ENCODE data around the gene ALX4. TPM values are rescaled to one million over a fixed set of nuclear protein-coding genes. Genes with fewer than 3 reads are reported as not detected.

ALX4 gene
- total RNA-seq, 4 donors from 2014 or later = not detected

DNA sequence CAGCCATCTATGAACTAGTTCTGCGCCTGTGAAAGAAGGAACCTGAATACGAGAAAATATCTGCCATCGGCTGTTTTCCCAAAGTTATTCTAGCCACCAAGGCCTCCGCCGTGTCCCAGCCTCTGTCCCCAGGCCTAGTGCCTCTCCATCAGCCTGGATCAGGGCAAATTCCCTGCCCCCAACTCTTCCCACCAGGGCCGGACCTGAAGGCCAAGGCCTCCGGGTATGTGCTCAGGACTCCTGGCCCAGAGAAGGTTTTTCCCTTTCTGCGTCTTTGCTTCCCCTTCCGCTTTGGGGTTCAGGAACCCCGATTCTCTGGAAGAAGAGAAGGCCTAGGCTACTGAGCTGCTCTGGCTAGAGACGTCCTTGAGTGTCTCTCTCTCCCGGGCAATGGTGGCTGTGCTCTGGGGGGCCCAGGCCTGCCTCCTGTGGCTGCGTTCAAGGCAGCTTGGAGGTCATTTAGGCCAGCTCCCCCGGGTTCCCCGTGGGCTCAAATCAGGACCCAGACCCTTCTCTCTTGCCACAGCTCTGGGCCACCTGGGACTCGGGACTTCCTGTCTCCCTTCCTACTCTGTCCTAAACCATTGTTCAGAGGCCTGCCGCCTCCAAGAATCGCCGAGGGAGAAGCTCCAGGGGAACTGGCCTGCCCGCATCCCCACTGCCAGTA, 1.6 kb downstream of the ALX4 start:
- DNase-seq = no peak
- 72% methylated on average over 20 of the region's 20 CpGs; no CpG with 5 or more reads in 1 of the 2 donors for WGBS, 2 donors (ENCODE audit: low coverage in 1 of 2)
- TF ChIP-seq POLR2A (IDR thresholded peaks at IDR 0.05) (no peak), POLR2AphosphoS5 (IDR thresholded peaks at IDR 0.05) (no peak), EP300 (IDR thresholded peaks at IDR 0.05; ENCODE audit: low read depth) (no peak)
- TF ChIP-seq, protein P1, sequence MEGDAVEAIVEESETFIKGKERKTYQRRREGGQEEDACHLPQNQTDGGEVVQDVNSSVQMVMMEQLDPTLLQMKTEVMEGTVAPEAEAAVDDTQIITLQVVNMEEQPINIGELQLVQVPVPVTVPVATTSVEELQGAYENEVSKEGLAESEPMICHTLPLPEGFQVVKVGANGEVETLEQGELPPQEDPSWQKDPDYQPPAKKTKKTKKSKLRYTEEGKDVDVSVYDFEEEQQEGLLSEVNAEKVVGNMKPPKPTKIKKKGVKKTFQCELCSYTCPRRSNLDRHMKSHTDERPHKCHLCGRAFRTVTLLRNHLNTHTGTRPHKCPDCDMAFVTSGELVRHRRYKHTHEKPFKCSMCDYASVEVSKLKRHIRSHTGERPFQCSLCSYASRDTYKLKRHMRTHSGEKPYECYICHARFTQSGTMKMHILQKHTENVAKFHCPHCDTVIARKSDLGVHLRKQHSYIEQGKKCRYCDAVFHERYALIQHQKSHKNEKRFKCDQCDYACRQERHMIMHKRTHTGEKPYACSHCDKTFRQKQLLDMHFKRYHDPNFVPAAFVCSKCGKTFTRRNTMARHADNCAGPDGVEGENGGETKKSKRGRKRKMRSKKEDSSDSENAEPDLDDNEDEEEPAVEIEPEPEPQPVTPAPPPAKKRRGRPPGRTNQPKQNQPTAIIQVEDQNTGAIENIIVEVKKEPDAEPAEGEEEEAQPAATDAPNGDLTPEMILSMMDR (IDR thresholded peaks at IDR 0.05) = no peak
- no peak overlapping the region for H3K27ac ChIP-seq
- H3K36me3 ChIP-seq = no peaks in the 10 kb centered on the region
- intact Hi-C loops (cut with DNase I; ENCODE audit: low total_unique reads) (no loop called here), in situ Hi-C loops (cut with MboI; ENCODE audit: low pct_ligation_motif_present in 1 of 4, low pct_unique_long_range_greater_than_20kb in 1 of 4, low sequenced_read_pairs in 3 of 4) (loop anchor here in 1 of 4 donors (25.0 kb wide), 1 partner anchor 579 kb away; no protein-coding TSS in a partner anchor)
- H3K4me3 ChIP-seq = no peak overlapping the region
- peaks cover 100% of the 10 kb centered on the region for H3K27me3 ChIP-seq
- H3K4me1 ChIP-seq = peaks cover 9 to 43% (median 36%) of the 10 kb centered on the region in 4 donors
- H3K9me3 ChIP-seq = no peaks in the 10 kb centered on the region

DNA sequence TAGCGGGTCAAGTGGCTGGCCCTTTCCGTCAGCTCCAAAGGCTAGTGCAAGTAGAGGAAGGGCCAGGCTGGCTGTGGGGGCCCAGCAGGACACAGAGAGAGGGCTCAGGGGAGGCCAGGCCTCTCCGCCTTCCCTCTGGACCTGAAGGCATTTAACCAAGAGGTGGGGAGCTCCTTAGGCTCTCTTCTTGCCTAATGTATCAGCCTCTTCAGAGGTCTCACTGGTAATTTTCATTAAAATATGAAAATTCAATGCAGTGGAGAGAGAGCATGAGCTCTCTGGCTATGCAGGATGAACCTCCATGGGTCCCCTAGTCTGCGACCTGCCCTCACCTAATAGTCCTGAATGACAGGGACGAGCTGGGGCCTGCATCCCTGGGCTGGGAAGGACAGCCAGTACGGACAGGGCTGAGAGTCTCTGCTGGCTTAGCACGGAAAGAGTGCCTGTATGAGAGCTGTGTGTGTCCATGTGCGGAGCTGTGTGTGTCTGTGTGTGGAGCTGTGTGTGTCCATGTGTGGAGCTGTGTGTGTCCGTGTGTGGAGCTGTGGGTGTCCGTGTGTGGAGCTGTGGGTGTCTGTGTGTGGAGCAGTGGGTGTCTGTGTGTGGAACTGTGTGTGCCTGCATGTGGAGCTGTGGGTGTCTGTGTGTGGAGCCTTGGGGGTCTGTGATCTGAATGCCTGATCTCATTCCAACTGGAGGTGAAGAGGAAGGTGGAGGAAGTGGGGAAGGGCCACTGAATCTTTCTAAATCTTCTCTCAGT, 2.4 kb downstream of the ALX4 start:
- TF ChIP-seq POLR2AphosphoS5 (IDR thresholded peaks at IDR 0.05) = no peak
- TF ChIP-seq, protein P1 (IDR thresholded peaks at IDR 0.05) = no peak
- no peak for TF ChIP-seq POLR2A (IDR thresholded peaks at IDR 0.05)
- no peak for TF ChIP-seq EP300 (IDR thresholded peaks at IDR 0.05; ENCODE audit: low read depth)
- 86% methylated on average over 5 to 10 of the region's 10 CpGs for WGBS, 2 donors (ENCODE audit: low coverage in 1 of 2)
- Histone ChIP-seq H3K9me3 (no peaks in the 10 kb centered on the region), H3K4me1 (peaks cover 9 to 43% (median 36%) of the 10 kb centered on the region in 4 donors), H3K36me3 (no peaks in the 10 kb centered on the region), H3K27ac (no peak overlapping the region), H3K27me3 (peaks cover 100% of the 10 kb centered on the region), H3K4me3 (no peak overlapping the region)
- DNase-seq = no peak
- in situ Hi-C loops (cut with MboI; ENCODE audit: low pct_ligation_motif_present in 1 of 4, low pct_unique_long_range_greater_than_20kb in 1 of 4, low sequenced_read_pairs in 3 of 4) = loop anchor here in 1 of 4 donors (25.0 kb wide), 1 partner anchor 580 kb away; no protein-coding TSS in a partner anchor
- intact Hi-C loops (cut with DNase I; ENCODE audit: low total_unique reads) = no loop called here

DNA sequence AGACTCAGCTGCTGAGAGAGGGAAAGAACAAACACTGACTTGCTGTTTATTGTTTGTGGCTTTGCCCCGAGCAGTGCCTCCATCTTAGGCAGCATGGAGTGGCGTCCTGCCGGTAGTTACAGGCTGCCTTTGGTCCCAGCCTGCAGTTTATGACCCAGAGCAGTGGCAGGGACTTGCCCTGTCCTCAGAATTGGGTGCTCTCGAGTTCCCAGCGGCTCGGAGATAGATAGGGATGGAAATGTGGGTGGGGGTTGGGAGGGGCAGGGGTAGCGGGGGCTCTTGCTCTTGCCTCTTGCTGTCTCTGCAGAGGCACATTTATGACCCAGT, 3.1 kb downstream of the ALX4 start:
- Histone ChIP-seq H3K27me3 (peaks cover 100% of the 10 kb centered on the region), H3K36me3 (no peaks in the 10 kb centered on the region), H3K4me1 (peaks cover 9 to 43% (median 36%) of the 10 kb centered on the region in 4 donors), H3K9me3 (no peaks in the 10 kb centered on the region), H3K4me3 (no peak overlapping the region), H3K27ac (no peak overlapping the region)
- in situ Hi-C loops (cut with MboI; ENCODE audit: low pct_ligation_motif_present in 1 of 4, low pct_unique_long_range_greater_than_20kb in 1 of 4, low sequenced_read_pairs in 3 of 4) (loop anchor here in 1 of 4 donors (25.0 kb wide), 1 partner anchor 580 kb away; no protein-coding TSS in a partner anchor), intact Hi-C loops (cut with DNase I; ENCODE audit: low total_unique reads) (no loop called here)
- DNase-seq = no peak
- TF ChIP-seq POLR2A (IDR thresholded peaks at IDR 0.05) = no peak
- TF ChIP-seq POLR2AphosphoS5 (IDR thresholded peaks at IDR 0.05) = no peak
- TF ChIP-seq, protein P1 (IDR thresholded peaks at IDR 0.05) = no peak
- TF ChIP-seq EP300 (IDR thresholded peaks at IDR 0.05; ENCODE audit: low read depth) = no peak
- 52% methylated on average over 7 of the region's 7 CpGs; no CpG with 5 or more reads in 1 of the 2 donors for WGBS, 2 donors (ENCODE audit: low coverage in 1 of 2)
